ENCODE results near the gene GNAT2.

GNAT2 gene

GRCh38 chr1:109618661-109619575 lies 498 bp downstream of the GNAT2 start:
- Histone ChIP-seq H3K4me3 (ENCODE audit: low read depth, low read length) (peak overlapping the region; percentile 85), H3K9me3 (ENCODE audit: control insufficient read depth, insufficient read depth, low read length) (no peaks in the 10 kb centered on the region), H3K27ac (ENCODE audit: low read depth, low read length) (peak overlapping the region; percentile 72), H3K4me1 (ENCODE audit: control insufficient read depth, insufficient read depth, low read length) (peaks cover 26% of the 10 kb centered on the region), H3K36me3 (ENCODE audit: control insufficient read depth, insufficient read depth, low read length) (no peaks in the 10 kb centered on the region), H3K27me3 (ENCODE audit: control insufficient read depth, insufficient read depth, low read length) (no peaks in the 10 kb centered on the region), H3K9ac (ENCODE audit: low read depth, low read length) (peak overlapping the region; percentile 65)

GRCh38 chr1:109617291-109617801 lies 2.1 kb downstream of the GNAT2 start:
- no peaks in the 10 kb centered on the region for H3K27me3 ChIP-seq (ENCODE audit: control insufficient read depth, insufficient read depth, low read length)
- H3K27ac ChIP-seq (ENCODE audit: low read depth, low read length), result peak overlapping the region; percentile 83
- H3K9me3 ChIP-seq (ENCODE audit: control insufficient read depth, insufficient read depth, low read length), result no peaks in the 10 kb centered on the region
- H3K4me3 ChIP-seq (ENCODE audit: low read depth, low read length), result no peak overlapping the region
- no peak overlapping the region for H3K9ac ChIP-seq (ENCODE audit: low read depth, low read length)
- H3K36me3 ChIP-seq (ENCODE audit: control insufficient read depth, insufficient read depth, low read length), result no peaks in the 10 kb centered on the region
- peaks cover 26% of the 10 kb centered on the region for H3K4me1 ChIP-seq (ENCODE audit: control insufficient read depth, insufficient read depth, low read length)

- H3K27ac ChIP-seq (ENCODE audit: low read depth, low read length), result no peak overlapping the region
Observed at GRCh38 chr1:109616391-109616790, 3.0 kb downstream of the GNAT2 start.

GRCh38 chr1:109615879-109616278 lies 3.5 kb downstream of the GNAT2 start:
- H3K4me3 ChIP-seq (ENCODE audit: low read depth, low read length), result no peak overlapping the region
- H3K27me3 ChIP-seq (ENCODE audit: control insufficient read depth, insufficient read depth, low read length), result no peaks in the 10 kb centered on the region
- H3K27ac ChIP-seq (ENCODE audit: low read depth, low read length), result no peak overlapping the region
- H3K9ac ChIP-seq (ENCODE audit: low read depth, low read length), result no peak overlapping the region
- no peaks in the 10 kb centered on the region for H3K9me3 ChIP-seq (ENCODE audit: control insufficient read depth, insufficient read depth, low read length)
- H3K36me3 ChIP-seq (ENCODE audit: control insufficient read depth, insufficient read depth, low read length), result no peaks in the 10 kb centered on the region
- H3K4me1 ChIP-seq (ENCODE audit: control insufficient read depth, insufficient read depth, low read length), result peaks cover 26% of the 10 kb centered on the region

More at GRCh38 chr1:109616391-109616790, 3.0 kb downstream of the GNAT2 start:
- no peaks in the 10 kb centered on the region for H3K27me3 ChIP-seq (ENCODE audit: control insufficient read depth, insufficient read depth, low read length)
- no peak overlapping the region for H3K4me3 ChIP-seq (ENCODE audit: low read depth, low read length)
- no peaks in the 10 kb centered on the region for H3K36me3 ChIP-seq (ENCODE audit: control insufficient read depth, insufficient read depth, low read length)
- H3K4me1 ChIP-seq (ENCODE audit: control insufficient read depth, insufficient read depth, low read length), result peaks cover 26% of the 10 kb centered on the region
- H3K9me3 ChIP-seq (ENCODE audit: control insufficient read depth, insufficient read depth, low read length), result no peaks in the 10 kb centered on the region
- no peak overlapping the region for H3K9ac ChIP-seq (ENCODE audit: low read depth, low read length)

- H3K36me3 ChIP-seq (ENCODE audit: control insufficient read depth, insufficient read depth, low read length), result no peaks in the 10 kb centered on the region
- no peak overlapping the region for H3K4me3 ChIP-seq (ENCODE audit: low read depth, low read length)
- no peak overlapping the region for H3K9ac ChIP-seq (ENCODE audit: low read depth, low read length)
- H3K4me1 ChIP-seq (ENCODE audit: control insufficient read depth, insufficient read depth, low read length), result peaks cover 23% of the 10 kb centered on the region
- no peaks in the 10 kb centered on the region for H3K27me3 ChIP-seq (ENCODE audit: control insufficient read depth, insufficient read depth, low read length)
- no peaks in the 10 kb centered on the region for H3K9me3 ChIP-seq (ENCODE audit: control insufficient read depth, insufficient read depth, low read length)
- H3K27ac ChIP-seq (ENCODE audit: low read depth, low read length), result no peak overlapping the region
Observed at GRCh38 chr1:109613361-109614147, 5.9 kb downstream of the GNAT2 start.

GRCh38 chr1:109611308-109611990 lies 8.0 kb downstream of the GNAT2 start:
- Histone ChIP-seq H3K27me3 (ENCODE audit: control insufficient read depth, insufficient read depth, low read length) (no peaks in the 10 kb centered on the region), H3K9ac (ENCODE audit: low read depth, low read length) (no peak overlapping the region), H3K9me3 (ENCODE audit: control insufficient read depth, insufficient read depth, low read length) (no peaks in the 10 kb centered on the region), H3K36me3 (ENCODE audit: control insufficient read depth, insufficient read depth, low read length) (no peaks in the 10 kb centered on the region), H3K27ac (ENCODE audit: low read depth, low read length) (no peak overlapping the region), H3K4me3 (ENCODE audit: low read depth, low read length) (no peak overlapping the region), H3K4me1 (ENCODE audit: control insufficient read depth, insufficient read depth, low read length) (peaks cover 10% of the 10 kb centered on the region; the same call in 1 of the 2 replicates)

GRCh38 chr1:109610609-109611307 lies 8.7 kb downstream of the GNAT2 start:
- Histone ChIP-seq H3K4me3 (ENCODE audit: low read depth, low read length) (no peak overlapping the region), H3K9me3 (ENCODE audit: control insufficient read depth, insufficient read depth, low read length) (no peaks in the 10 kb centered on the region), H3K36me3 (ENCODE audit: control insufficient read depth, insufficient read depth, low read length) (no peaks in the 10 kb centered on the region), H3K4me1 (ENCODE audit: control insufficient read depth, insufficient read depth, low read length) (peaks cover 10% of the 10 kb centered on the region; the same call in 1 of the 2 replicates), H3K27ac (ENCODE audit: low read depth, low read length) (peak overlapping the region; percentile 42), H3K9ac (ENCODE audit: low read depth, low read length) (no peak overlapping the region), H3K27me3 (ENCODE audit: control insufficient read depth, insufficient read depth, low read length) (no peaks in the 10 kb centered on the region)

- H3K36me3 ChIP-seq (ENCODE audit: control insufficient read depth, insufficient read depth, low read length), result no peaks in the 10 kb centered on the region
- H3K9ac ChIP-seq (ENCODE audit: low read depth, low read length), result no peak overlapping the region
- H3K4me1 ChIP-seq (ENCODE audit: control insufficient read depth, insufficient read depth, low read length), result peaks cover 10% of the 10 kb centered on the region; the same call in 1 of the 2 replicates
- no peak overlapping the region for H3K27ac ChIP-seq (ENCODE audit: low read depth, low read length)
- H3K4me3 ChIP-seq (ENCODE audit: low read depth, low read length), result no peak overlapping the region
- H3K27me3 ChIP-seq (ENCODE audit: control insufficient read depth, insufficient read depth, low read length), result no peaks in the 10 kb centered on the region
- H3K9me3 ChIP-seq (ENCODE audit: control insufficient read depth, insufficient read depth, low read length), result no peaks in the 10 kb centered on the region
Observed at GRCh38 chr1:109609881-109610280, 9.5 kb downstream of the GNAT2 start.

- Histone ChIP-seq H3K4me3 (ENCODE audit: low read depth, low read length) (no peak overlapping the region), H3K9me3 (ENCODE audit: control insufficient read depth, insufficient read depth, low read length) (no peaks in the 10 kb centered on the region), H3K36me3 (ENCODE audit: control insufficient read depth, insufficient read depth, low read length) (no peaks in the 10 kb centered on the region), H3K27me3 (ENCODE audit: control insufficient read depth, insufficient read depth, low read length) (no peaks in the 10 kb centered on the region), H3K9ac (ENCODE audit: low read depth, low read length) (no peak overlapping the region), H3K4me1 (ENCODE audit: control insufficient read depth, insufficient read depth, low read length) (peaks cover 10% of the 10 kb centered on the region; the same call in 1 of the 2 replicates), H3K27ac (ENCODE audit: low read depth, low read length) (no peak overlapping the region)
Observed at GRCh38 chr1:109605381-109605780, 14.0 kb downstream of the GNAT2 start.

GRCh38 chr1:109603229-109603628 lies 16.2 kb downstream of the GNAT2 start:
- no peaks in the 10 kb centered on the region for H3K36me3 ChIP-seq (ENCODE audit: control insufficient read depth, insufficient read depth, low read length)
- H3K4me1 ChIP-seq (ENCODE audit: control insufficient read depth, insufficient read depth, low read length), result peaks cover 3% of the 10 kb centered on the region; the same call in 1 of the 2 replicates
- H3K9ac ChIP-seq (ENCODE audit: low read depth, low read length), result no peak overlapping the region
- H3K4me3 ChIP-seq (ENCODE audit: low read depth, low read length), result no peak overlapping the region
- no peak overlapping the region for H3K27ac ChIP-seq (ENCODE audit: low read depth, low read length)
- H3K9me3 ChIP-seq (ENCODE audit: control insufficient read depth, insufficient read depth, low read length), result no peaks in the 10 kb centered on the region
- no peaks in the 10 kb centered on the region for H3K27me3 ChIP-seq (ENCODE audit: control insufficient read depth, insufficient read depth, low read length)
